IgD-negative memory B cell (primary cell): ENCODE results near the gene NTSR2. TPM values are rescaled to one million over a fixed set of nuclear protein-coding genes. Genes with fewer than 3 reads are reported as not detected.
A peak's percentile ranks its signal among the peaks of the same experiment; 100 is the strongest.

Experiments used
- H3K27ac Mint-ChIP-seq, 3 donors: one replicate each; pipeline ENCODE4 v1.8.0; 2020 to 2022; ENCODE audit warnings: mild to moderate bottlenecking in 3 of 3, mixed read lengths in 3 of 3, moderate library complexity in 1 of 3
- H3K27me3 Mint-ChIP-seq: one replicate; pipeline ENCODE4 v1.8.0; 2021; ENCODE audit warnings: mixed read lengths
- H3K36me3 Mint-ChIP-seq: one replicate; pipeline ENCODE4 v1.8.0; 2020; ENCODE audit warnings: mild to moderate bottlenecking, mixed read lengths
- H3K4me1 Mint-ChIP-seq, 3 donors: one replicate each; pipeline ENCODE4 v1.8.0; 2020 to 2022; ENCODE audit warnings: mixed read lengths in 3 of 3, mild to moderate bottlenecking in 1 of 3
- H3K4me3 Mint-ChIP-seq, 4 donors: one replicate each; pipeline ENCODE4 v1.8.0; 2020 to 2022; ENCODE audit warnings: mild to moderate bottlenecking in 4 of 4, mixed read lengths in 4 of 4, moderate library complexity in 3 of 4
- H3K9me3 Mint-ChIP-seq, 3 donors: one replicate each; pipeline ENCODE4 v1.8.0; 2020 to 2021; ENCODE audit warnings: mixed read lengths in 3 of 3, mild to moderate bottlenecking in 1 of 3
- polyA plus RNA-seq: library from polyadenylated mRNA; unstranded; fragments of 300-500 nt; fragmentation: Illumina TruSeq; gene quantifications from one replicate; pipeline ENCODE4 v1.2.3, GENCODE V29; 2021

Gene NTSR2
- polyA plus RNA-seq, 1 donor from 2014 or later: not detected

DNA sequence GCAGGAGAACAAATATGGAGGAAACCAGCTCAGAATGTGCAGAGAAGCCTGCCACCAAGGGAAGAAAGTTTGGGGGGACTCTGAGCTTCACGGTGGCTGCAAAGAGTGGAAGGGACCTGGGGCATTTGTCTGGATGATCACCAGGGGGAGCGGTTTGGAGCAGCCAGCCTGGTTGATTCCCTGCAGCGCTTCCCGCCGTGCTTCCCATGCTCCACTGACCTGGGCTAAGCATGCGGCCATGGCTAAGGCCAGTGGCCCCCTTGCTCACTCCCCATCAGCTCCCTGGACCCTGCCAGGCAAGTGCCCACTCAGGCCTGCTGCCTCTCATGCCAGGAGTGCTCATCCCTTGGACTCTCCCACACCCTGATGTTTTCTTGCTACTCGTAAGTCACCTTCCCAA lies 27.0 kb downstream of the NTSR2 start:
- H3K4me1 Mint-ChIP-seq: peaks cover 0 to 2% (median 1%) of the 10 kb centered on the region in 3 donors
- peaks cover 0 to 5% (median 0%) of the 10 kb centered on the region in 3 donors for H3K9me3 Mint-ChIP-seq
- no peak overlapping the region for H3K27ac Mint-ChIP-seq
- no peaks in the 10 kb centered on the region for H3K36me3 Mint-ChIP-seq
- no peak overlapping the region for H3K4me3 Mint-ChIP-seq
- H3K27me3 Mint-ChIP-seq: peaks cover 12% of the 10 kb centered on the region

DNA sequence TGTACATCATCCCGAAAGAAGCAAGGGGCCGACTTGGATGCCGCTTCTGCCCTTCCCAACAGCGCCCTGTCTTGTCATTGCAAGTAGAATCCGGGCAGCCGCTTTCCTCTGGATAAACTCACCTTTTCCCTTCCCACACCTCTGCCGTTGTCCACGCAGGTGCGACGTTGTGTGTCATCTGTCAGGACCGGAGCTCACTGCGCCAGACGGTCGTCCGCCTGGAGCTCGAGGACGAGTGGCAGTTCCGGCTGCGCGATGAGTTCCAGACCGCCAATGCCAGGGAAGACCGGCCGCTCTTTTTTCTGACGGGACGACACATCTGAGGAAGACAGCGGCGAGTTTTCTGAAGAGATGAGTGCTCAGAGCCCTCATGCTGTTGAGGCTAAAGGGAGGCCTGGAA lies 29.9 kb downstream of the NTSR2 start:
- Mint-ChIP-seq H3K4me3 (peak overlapping the region in 1 of 4 donors; percentile 61), H3K27ac (no peak overlapping the region), H3K36me3 (peaks cover 1% of the 10 kb centered on the region), H3K9me3 (no peaks in the 10 kb centered on the region), H3K27me3 (peaks cover 5% of the 10 kb centered on the region), H3K4me1 (peaks cover 0 to 2% (median 1%) of the 10 kb centered on the region in 3 donors)

DNA sequence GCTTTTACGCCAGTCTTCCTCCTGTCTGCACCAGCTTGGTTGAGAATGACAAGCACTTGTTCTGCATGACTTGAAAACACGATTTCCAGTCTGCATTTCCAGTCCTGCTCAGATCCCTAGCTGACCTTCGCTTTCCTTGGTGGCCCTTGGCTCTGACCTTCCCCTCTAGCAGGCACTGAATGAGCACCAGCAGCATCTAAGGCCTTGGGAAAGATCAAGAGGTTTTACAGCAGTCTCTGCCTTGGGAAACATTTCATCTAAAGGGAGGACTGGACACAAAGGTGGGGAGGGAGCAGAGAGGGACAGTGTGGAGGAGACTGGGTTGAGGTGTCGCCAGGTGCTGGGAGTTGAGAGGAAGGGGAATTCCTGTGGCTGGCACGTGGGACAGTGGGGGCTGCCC lies 30.5 kb downstream of the NTSR2 start:
- no peak overlapping the region for H3K27ac Mint-ChIP-seq
- H3K27me3 Mint-ChIP-seq: peaks cover 5% of the 10 kb centered on the region
- H3K4me1 Mint-ChIP-seq: peaks cover 0 to 2% (median 1%) of the 10 kb centered on the region in 3 donors
- H3K9me3 Mint-ChIP-seq: no peaks in the 10 kb centered on the region
- H3K36me3 Mint-ChIP-seq: peaks cover 1% of the 10 kb centered on the region
- H3K4me3 Mint-ChIP-seq: no peak overlapping the region

DNA sequence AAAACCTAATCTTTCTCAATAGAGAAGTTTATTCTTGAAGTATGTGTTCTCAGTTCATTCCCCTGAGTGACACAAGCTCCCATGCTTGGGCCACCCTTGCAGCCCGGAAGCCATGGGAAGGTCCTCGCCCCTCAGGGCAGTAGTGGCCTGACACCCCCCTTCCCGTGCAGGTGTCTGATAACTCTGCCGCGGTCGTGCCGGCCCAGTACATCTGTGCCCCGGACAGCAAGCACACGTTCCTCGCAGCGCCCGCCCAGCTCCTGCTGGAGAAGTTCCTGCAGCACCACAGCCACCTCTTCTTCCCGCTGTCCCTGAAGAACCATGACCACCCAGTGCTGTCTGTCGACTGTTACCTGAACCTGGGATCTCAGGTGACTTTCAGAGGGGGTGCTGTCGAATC lies 32.4 kb downstream of the NTSR2 start:
- H3K36me3 Mint-ChIP-seq: peaks cover 1% of the 10 kb centered on the region
- H3K4me1 Mint-ChIP-seq: peaks cover 0 to 2% (median 1%) of the 10 kb centered on the region in 3 donors
- peak overlapping the region in 1 of 4 donors; percentile 57 for H3K4me3 Mint-ChIP-seq
- peaks cover 2% of the 10 kb centered on the region for H3K27me3 Mint-ChIP-seq
- no peak overlapping the region for H3K27ac Mint-ChIP-seq
- no peaks in the 10 kb centered on the region for H3K9me3 Mint-ChIP-seq

DNA sequence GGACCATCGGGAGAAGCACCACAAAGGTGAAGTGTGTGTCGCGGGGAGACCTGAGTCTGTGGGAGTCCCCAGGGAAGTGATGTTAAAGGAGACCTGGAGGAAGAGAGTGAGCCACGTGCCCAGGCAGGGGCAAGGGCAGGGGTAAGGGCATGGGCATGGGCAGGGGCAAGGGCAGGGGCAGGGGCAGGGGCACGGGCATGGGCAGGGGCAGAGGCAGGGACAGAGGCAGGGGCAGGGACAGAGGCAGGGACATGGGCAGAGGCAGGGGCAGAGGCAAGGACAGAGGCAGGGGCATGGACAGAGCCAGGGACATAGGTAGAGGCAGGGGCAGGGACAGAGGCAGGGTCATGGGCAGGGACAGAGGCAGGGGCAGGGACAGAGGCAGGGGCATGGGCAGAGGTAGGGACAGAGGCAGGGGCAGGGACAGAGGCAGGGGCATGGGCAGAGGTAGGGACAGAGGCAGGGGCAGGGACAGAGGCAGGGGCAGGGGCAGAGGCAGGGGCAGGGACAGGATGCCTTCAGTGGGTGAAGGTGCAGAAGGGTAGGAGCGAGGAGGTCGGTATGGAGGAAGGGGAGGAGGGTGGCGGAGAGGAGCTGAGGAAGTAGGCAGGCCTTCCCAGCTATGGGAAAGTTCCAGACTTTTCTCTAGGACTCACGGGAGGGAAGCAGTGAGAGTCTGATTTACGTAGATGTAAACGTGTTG lies 33.3 kb downstream of the NTSR2 start:
- Mint-ChIP-seq H3K27ac (no peak overlapping the region), H3K9me3 (no peaks in the 10 kb centered on the region), H3K27me3 (peaks cover 2% of the 10 kb centered on the region), H3K36me3 (peaks cover 1% of the 10 kb centered on the region), H3K4me1 (peaks cover 0 to 2% (median 1%) of the 10 kb centered on the region in 3 donors), H3K4me3 (no peak overlapping the region)

DNA sequence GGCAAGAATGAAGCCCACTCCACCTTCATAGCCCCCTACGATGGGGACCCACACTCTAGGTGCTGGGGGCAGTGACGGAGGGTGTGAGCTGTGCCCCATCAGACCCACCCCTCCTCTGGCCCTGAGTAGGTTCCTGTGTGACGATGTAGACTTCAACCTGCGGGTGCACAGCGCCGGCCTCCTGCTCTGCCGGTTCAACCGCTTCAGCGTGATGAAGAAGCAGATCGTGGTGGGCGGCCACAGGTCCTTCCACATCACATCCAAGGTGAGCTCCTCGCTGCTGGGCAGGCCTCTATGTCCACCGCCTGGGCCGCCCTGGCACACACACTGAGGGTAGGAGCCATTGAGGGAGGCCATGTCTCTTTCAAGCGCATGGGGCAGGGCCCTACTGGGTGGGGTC lies 34.9 kb downstream of the NTSR2 start:
- no peaks in the 10 kb centered on the region for H3K9me3 Mint-ChIP-seq
- H3K4me3 Mint-ChIP-seq: no peak overlapping the region
- peaks cover 0 to 2% (median 0%) of the 10 kb centered on the region in 3 donors for H3K4me1 Mint-ChIP-seq
- peaks cover 2% of the 10 kb centered on the region for H3K27me3 Mint-ChIP-seq
- H3K27ac Mint-ChIP-seq: no peak overlapping the region
- H3K36me3 Mint-ChIP-seq: peaks cover 1% of the 10 kb centered on the region

DNA sequence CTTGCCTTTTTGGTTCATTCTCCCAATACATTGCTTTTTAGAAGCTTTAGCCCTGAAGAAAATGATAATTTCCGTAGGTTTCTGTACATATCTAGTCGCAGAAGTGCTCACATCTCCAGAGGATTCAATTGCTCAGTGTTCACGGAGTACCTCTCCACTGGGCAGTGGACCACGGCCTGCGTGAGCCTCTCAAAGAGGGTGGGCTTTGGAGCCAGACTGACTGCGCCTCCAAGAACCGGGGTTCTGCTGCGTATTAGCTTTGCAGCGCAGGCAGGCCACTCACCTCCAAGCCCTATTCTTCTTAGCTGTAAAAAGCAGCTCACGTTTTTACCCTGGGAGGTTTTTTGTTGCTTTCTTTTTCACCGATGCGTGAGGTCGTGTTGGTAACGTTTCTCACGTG lies 35.4 kb downstream of the NTSR2 start:
- Mint-ChIP-seq H3K27me3 (no peaks in the 10 kb centered on the region), H3K36me3 (peaks cover 1% of the 10 kb centered on the region), H3K27ac (no peak overlapping the region), H3K4me3 (no peak overlapping the region), H3K9me3 (no peaks in the 10 kb centered on the region), H3K4me1 (peaks cover 0 to 2% (median 0%) of the 10 kb centered on the region in 3 donors)

DNA sequence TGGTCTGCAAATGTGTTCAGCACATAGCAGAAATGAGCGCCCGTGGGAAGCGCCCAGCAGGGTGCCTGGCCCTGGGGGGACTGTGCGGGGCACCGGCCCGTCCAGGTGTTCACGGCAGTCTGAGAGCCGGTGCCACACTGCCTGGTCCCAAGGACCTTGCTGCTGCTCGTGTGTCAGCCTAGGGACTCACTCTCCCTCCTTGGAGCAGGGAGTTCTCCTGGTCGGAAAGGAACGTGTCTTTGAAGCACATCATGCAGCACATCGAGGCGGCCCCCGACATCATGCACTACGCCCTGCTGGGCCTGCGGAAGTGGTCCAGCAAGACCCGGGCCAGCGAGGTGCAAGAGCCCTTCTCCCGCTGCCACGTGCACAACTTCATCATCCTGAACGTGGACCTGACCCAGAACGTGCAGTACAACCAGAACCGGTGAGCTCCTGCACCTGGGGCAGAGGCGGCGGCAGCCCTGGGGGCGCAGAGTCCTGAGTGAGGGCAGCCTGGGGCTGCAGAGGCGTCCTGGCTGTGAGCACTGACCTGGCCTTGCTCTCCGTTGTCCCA lies 36.0 kb downstream of the NTSR2 start:
- Mint-ChIP-seq H3K4me3 (no peak overlapping the region), H3K4me1 (no peaks in the 10 kb centered on the region), H3K27me3 (no peaks in the 10 kb centered on the region), H3K36me3 (peaks cover 1% of the 10 kb centered on the region), H3K9me3 (no peaks in the 10 kb centered on the region), H3K27ac (no peak overlapping the region)

DNA sequence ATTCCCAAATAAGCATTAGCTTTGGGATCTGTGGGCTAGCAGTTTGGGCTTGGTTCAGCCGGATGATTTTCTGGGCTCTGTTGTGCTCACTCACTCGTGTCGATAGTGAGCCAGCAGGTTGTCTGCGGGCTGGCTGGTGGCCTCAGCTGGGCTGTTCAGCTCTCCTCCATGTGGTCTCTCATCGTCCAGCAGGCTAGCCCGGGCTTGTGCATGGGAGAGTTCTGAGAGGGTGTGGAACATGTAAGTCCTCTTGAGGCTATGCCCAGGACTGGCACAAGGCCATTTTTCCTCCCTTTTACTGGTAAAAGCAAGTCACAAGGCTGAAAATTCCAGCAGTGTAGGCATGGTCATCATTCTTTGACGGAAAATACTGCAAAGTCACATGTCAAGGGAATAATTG lies 38.5 kb downstream of the NTSR2 start:
- Mint-ChIP-seq H3K9me3 (peaks cover 0 to 6% (median 6%) of the 10 kb centered on the region in 3 donors), H3K4me3 (no peak overlapping the region), H3K4me1 (peaks cover 0 to 2% (median 0%) of the 10 kb centered on the region in 3 donors)

DNA sequence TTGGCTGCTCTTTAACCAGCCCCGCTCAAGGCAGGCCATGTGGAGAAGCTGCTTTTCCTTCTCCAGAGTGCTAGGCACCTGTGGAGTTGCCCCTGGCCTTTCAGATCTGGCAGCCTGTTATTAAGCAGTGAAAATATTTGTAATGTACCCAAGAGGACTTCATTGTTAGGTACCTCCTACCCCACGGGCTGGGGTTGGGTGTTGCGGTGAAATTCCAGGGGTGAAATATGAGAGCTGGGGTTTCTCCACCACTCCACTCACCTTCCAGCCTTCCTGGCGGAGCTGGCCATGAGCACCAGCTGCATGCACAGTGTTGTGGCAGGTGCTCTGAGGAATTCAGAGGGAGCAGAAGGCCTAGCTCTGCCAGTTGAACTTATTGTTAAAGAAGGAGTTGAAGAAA lies 39.1 kb downstream of the NTSR2 start:
- no peaks in the 10 kb centered on the region for H3K36me3 Mint-ChIP-seq
- no peaks in the 10 kb centered on the region for H3K27me3 Mint-ChIP-seq
- no peak overlapping the region for H3K27ac Mint-ChIP-seq
- H3K4me3 Mint-ChIP-seq: no peak overlapping the region
- H3K9me3 Mint-ChIP-seq: peaks cover 0 to 6% (median 6%) of the 10 kb centered on the region in 3 donors
- H3K4me1 Mint-ChIP-seq: peaks cover 0 to 2% (median 0%) of the 10 kb centered on the region in 3 donors

More for the DNA sequence above, 38.5 kb downstream of the NTSR2 start:
- H3K27me3 Mint-ChIP-seq: no peaks in the 10 kb centered on the region
- no peak overlapping the region for H3K27ac Mint-ChIP-seq
- no peaks in the 10 kb centered on the region for H3K36me3 Mint-ChIP-seq

DNA sequence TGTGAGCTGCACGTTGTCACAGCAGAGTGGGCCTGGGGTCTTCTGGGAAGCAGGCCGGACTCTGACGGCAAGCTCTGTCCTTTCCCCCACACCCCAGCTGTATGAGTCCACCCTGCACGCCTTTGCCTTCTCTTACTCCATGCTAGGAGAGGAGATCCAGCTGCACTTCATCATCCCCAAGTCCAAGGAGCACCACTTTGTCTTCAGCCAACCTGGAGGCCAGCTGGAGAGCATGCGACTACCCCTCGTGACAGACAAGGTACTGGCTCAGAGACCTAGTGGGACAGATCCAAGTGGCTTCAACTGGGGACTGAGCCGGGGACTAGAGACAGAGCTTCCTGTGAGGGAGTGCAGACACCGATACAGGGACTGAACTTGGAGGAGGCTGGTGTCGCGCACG lies 40.1 kb downstream of the NTSR2 start:
- no peak overlapping the region for H3K27ac Mint-ChIP-seq
- H3K4me3 Mint-ChIP-seq: no peak overlapping the region
- H3K9me3 Mint-ChIP-seq: peaks cover 0 to 6% (median 6%) of the 10 kb centered on the region in 3 donors
- H3K36me3 Mint-ChIP-seq: no peaks in the 10 kb centered on the region
- H3K4me1 Mint-ChIP-seq: peaks cover 0 to 2% (median 0%) of the 10 kb centered on the region in 3 donors
- no peaks in the 10 kb centered on the region for H3K27me3 Mint-ChIP-seq

DNA sequence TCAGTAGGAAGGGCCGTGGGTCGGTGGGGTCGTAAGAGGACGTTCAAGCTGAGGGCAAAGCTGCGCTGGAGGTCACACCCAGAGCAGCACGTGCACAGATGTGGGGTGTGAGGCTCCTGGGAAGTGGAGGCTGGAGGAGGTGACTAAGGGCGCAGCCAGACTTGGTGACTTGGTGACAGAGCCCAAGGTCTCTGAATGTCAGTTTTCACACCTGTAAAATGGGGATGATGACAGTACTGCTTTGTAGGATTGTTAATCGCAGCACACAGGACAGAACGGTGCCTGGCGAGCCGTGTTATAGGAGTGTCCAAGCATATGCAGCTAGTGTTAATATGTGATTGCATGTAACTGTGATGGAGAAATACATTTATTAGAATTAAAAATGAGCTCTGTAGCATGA lies 40.8 kb downstream of the NTSR2 start:
- Mint-ChIP-seq H3K36me3 (no peaks in the 10 kb centered on the region), H3K4me1 (peaks cover 0 to 2% (median 0%) of the 10 kb centered on the region in 3 donors), H3K4me3 (no peak overlapping the region), H3K9me3 (peaks cover 0 to 6% (median 6%) of the 10 kb centered on the region in 3 donors), H3K27ac (no peak overlapping the region), H3K27me3 (no peaks in the 10 kb centered on the region)

DNA sequence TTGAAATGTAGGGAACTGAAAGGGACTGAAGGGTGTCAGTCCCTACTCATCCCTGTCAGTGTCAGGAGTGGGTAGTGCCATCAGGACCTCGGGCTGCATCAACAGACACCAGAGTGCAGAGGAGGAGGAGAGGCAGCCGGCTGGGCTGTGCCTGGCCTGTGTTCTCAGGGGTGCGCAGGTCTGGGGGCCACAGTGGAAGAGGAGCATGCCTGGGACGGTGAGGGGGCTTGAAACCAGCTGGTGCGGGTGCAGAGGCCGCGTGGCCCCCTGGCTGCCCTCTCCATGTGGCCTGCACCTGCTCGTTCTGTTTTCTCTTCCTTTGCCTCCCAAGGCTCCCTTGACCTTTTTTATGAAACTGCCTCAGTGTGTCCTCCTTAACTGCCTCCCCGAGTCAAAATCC lies 41.3 kb downstream of the NTSR2 start:
- peaks cover 0 to 2% (median 0%) of the 10 kb centered on the region in 3 donors for H3K4me1 Mint-ChIP-seq
- H3K9me3 Mint-ChIP-seq: peaks cover 0 to 6% (median 6%) of the 10 kb centered on the region in 3 donors
- no peaks in the 10 kb centered on the region for H3K36me3 Mint-ChIP-seq
- no peak overlapping the region for H3K27ac Mint-ChIP-seq
- no peak overlapping the region for H3K4me3 Mint-ChIP-seq
- H3K27me3 Mint-ChIP-seq: no peaks in the 10 kb centered on the region

DNA sequence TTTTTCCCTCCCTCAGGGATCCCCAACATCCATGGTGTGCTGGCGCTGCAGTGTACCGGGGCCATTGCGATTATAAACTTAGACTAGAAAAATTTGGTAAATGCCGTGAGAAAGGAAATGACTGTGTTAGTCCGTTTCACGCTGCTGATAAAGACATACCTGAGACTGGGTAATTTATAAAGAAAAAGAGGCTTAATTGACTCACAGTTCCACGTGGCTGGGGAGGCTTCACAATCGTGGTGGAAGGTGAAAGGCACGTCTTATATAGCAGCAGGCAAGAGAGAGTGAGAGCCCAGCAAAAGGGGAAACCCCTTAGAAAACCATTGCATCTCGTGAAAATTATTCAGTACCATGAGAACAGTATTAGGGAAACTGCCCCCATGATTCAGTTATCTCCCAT lies 44.3 kb downstream of the NTSR2 start:
- Mint-ChIP-seq H3K27me3 (peaks cover 4% of the 10 kb centered on the region), H3K9me3 (peaks cover 0 to 6% (median 6%) of the 10 kb centered on the region in 3 donors), H3K36me3 (no peaks in the 10 kb centered on the region), H3K4me1 (peaks cover 0 to 2% (median 0%) of the 10 kb centered on the region in 3 donors), H3K27ac (no peak overlapping the region), H3K4me3 (no peak overlapping the region)

DNA sequence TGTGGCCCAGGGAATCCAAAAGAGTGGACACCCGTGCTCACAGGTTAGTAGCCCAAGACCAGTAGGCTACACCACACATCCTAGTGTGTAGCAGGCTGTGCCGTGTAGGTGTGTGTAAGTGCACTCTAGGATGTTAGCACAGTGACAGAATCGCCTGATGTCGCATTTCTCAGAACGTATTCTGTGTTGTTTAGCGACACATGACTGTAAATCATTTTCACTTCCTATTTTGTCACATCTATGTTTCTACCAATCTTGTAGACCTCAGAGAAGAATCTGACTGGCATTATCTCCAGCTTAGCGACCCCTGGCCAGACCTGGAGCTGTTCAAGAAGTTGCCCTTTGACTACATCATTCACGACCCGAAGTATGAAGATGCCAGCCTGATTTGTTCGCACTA lies 45.1 kb downstream of the NTSR2 start:
- Mint-ChIP-seq H3K4me1 (peaks cover 0 to 2% (median 0%) of the 10 kb centered on the region in 3 donors), H3K9me3 (peaks cover 0 to 6% (median 6%) of the 10 kb centered on the region in 3 donors), H3K36me3 (no peaks in the 10 kb centered on the region), H3K27me3 (peaks cover 4% of the 10 kb centered on the region), H3K27ac (no peak overlapping the region), H3K4me3 (no peak overlapping the region)

DNA sequence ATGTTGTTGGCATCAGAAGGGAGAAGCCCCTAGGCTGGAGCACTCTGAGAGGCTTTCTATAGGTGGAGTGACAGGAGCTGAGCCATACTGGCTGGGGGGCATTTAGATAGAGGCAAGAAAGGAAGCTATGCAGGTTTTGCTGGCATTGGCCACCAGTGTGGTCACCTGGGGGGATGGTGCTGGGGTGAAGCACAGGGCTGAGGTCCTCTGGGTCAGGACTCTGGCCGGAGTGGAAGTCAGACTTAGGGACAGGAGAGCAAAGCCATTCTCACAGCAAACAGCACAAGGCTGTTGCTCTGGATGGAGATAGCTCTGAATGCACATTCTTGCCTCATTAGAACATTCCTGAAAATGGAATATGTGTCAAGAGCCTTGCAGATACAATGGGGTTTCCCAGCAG lies 47.4 kb downstream of the NTSR2 start:
- Mint-ChIP-seq H3K27ac (no peak overlapping the region), H3K4me1 (peaks cover 0 to 2% (median 0%) of the 10 kb centered on the region in 3 donors), H3K36me3 (no peaks in the 10 kb centered on the region), H3K27me3 (peaks cover 4% of the 10 kb centered on the region), H3K4me3 (no peak overlapping the region), H3K9me3 (peaks cover 0 to 6% (median 2%) of the 10 kb centered on the region in 3 donors)
